Kidney (tissue), 14 donors: Measurements from ENCODE around the gene ECSIT. TPM values are rescaled to one million over a fixed set of nuclear protein-coding genes. Genes with fewer than 3 reads are reported as not detected.

ENCODE experiments used
- DNase-seq, 5 donors: peaks; one replicate each; pipeline ENCODE4 v3.0.0-alpha.2; 2013 to 2020
- FAIRE-seq: peaks from 2 replicates; lab custom pipeline; 2012; peaks lifted over from hg19 to GRCh38; lab: Jason Lieb, UNC
- H3K27ac ChIP-seq, 2 donors: one replicate each; pipeline ENCODE4 v1.7.0; 2013; ENCODE audit warnings: low read depth in 2 of 2, low read length in 2 of 2, inconsistent platforms in 1 of 2
- H3K27me3 ChIP-seq: one replicate; pipeline ENCODE4 v1.7.1; 2013; ENCODE audit warnings: low read length, inconsistent platforms; ENCODE audit not compliant: control insufficient read depth, insufficient read depth
- H3K36me3 ChIP-seq, 3 donors: one replicate each; pipeline versions ENCODE4 v1.7.0 to v1.7.1; 2013; ENCODE audit warnings: low read length in 3 of 3, control low read depth in 1 of 3, inconsistent platforms in 1 of 3; ENCODE audit not compliant: insufficient read depth in 3 of 3, control insufficient read depth in 2 of 3
- H3K4me1 ChIP-seq, 3 donors: one replicate each; pipeline versions ENCODE4 v1.7.0 to v1.7.1; 2013; ENCODE audit warnings: low read length in 3 of 3, inconsistent platforms in 1 of 3, low read depth in 1 of 3; ENCODE audit not compliant: control insufficient read depth in 2 of 3, insufficient read depth in 2 of 3
- H3K4me3 ChIP-seq, 3 donors: one replicate each; pipeline versions ENCODE4 v1.7.0 to v1.8.1; 2013; ENCODE audit warnings: low read length in 3 of 3, control low read depth in 1 of 3, inconsistent platforms in 1 of 3
- H3K9ac ChIP-seq, 3 donors: one replicate each; pipeline versions ENCODE4 v1.7.0 to v1.7.1; 2013; ENCODE audit warnings: low read length in 3 of 3, control low read depth in 1 of 3, inconsistent platforms in 1 of 3
- H3K9me3 ChIP-seq, 3 donors: one replicate each; pipeline versions ENCODE4 v1.7.0 to v1.7.1; 2013; ENCODE audit warnings: low read length in 3 of 3, control low read depth in 1 of 3, inconsistent platforms in 1 of 3; ENCODE audit not compliant: control insufficient read depth in 2 of 3, insufficient read depth in 1 of 3
- CTCF ChIP-seq: IDR thresholded peaks from 3 replicates; pipeline ENCODE4 v1.5.1; 2012; ENCODE audit warnings: mild to moderate bottlenecking, moderate library complexity, borderline replicate concordance; ENCODE audit not compliant: insufficient read depth; ENCODE audit errors: extremely low read depth
- intact Hi-C: fragments of 100-400 bp; cut with DNase I; formaldehyde crosslinking; loops from one replicate; pipeline ENCODE4 v1.11.1; 2022
- microRNA-seq: library from miRNA; unstranded; fragments of <30 nt; microRNA quantifications from one replicate; pipeline ENCODE4 v1.2.0, GENCODE V29; 2020
- polyA plus RNA-seq: library from polyadenylated mRNA; stranded (reverse); fragments of 350-450 nt; fragmentation: Illumina TruSeq; extraction: RNeasy Lipid Tissue Mini Kit (QIAGEN cat#74804); gene quantifications from one replicate; pipeline ENCODE4 v1.2.3, GENCODE V29; 2014; ENCODE audit warnings: low read depth, low replicate concordance; ENCODE audit not compliant: insufficient read depth
- total RNA-seq: library from RNA; stranded (reverse); fragmentation: NEBNext Ultra II Directional; extraction: Animal tissue kit (Norgen Biotek cat#: 25700); gene quantifications from one replicate; pipeline ENCODE4 v1.2.1, GENCODE V29; 2021
- donor health status: control.
- donor health status: control.
- donor health status: control.
- donor health status: control.
- donor health status: control.
- donor health status: DM: yes; HTN: yes; CAD: no.
- donor health status: Normal renal cell carcinoma (clear cell type).

The ECSIT gene
- total and polyA plus RNA-seq, 2 donors from 2014 or later, result 33.8 to 83.4 TPM

GRCh38 chr19:11457831-11458230 lies 71.1 kb downstream of the ECSIT start:
- no peaks in the 10 kb centered on the region for H3K36me3 ChIP-seq
- no peaks in the 10 kb centered on the region for H3K27me3 ChIP-seq
- H3K4me1 ChIP-seq, result no peaks in the 10 kb centered on the region
- FAIRE-seq (no peak), DNase-seq (no peak)
- TF ChIP-seq CTCF, result no peak
- intact Hi-C loops, result no loop called here
- H3K9ac ChIP-seq, result no peak overlapping the region
- no peak overlapping the region for H3K4me3 ChIP-seq
- H3K9me3 ChIP-seq, result no peaks in the 10 kb centered on the region
- no peak overlapping the region for H3K27ac ChIP-seq

- H3K9ac ChIP-seq, result no peak overlapping the region
- DNase-seq (peak in 3 of 5 donors; percentile 67 to 76 (median 68)), FAIRE-seq (no peak)
- no peaks in the 10 kb centered on the region for H3K9me3 ChIP-seq
- H3K27ac ChIP-seq, result no peak overlapping the region
- no peaks in the 10 kb centered on the region for H3K27me3 ChIP-seq
- intact Hi-C loops, result no loop called here
- H3K4me3 ChIP-seq, result no peak overlapping the region
- H3K4me1 ChIP-seq, result no peaks in the 10 kb centered on the region
- TF ChIP-seq CTCF, result no peak
- H3K36me3 ChIP-seq, result no peaks in the 10 kb centered on the region
These were observed 71.8 kb downstream of the ECSIT start for GRCh38 chr19:11457115-11457514.

GRCh38 chr19:11456659-11457058 lies 72.3 kb downstream of the ECSIT start:
- intact Hi-C loops, result no loop called here
- FAIRE-seq (no peak), DNase-seq (no peak)
- Histone ChIP-seq H3K4me1 (no peaks in the 10 kb centered on the region), H3K9me3 (no peaks in the 10 kb centered on the region), H3K9ac (no peak overlapping the region), H3K4me3 (no peak overlapping the region), H3K27me3 (no peaks in the 10 kb centered on the region), H3K27ac (no peak overlapping the region), H3K36me3 (no peaks in the 10 kb centered on the region)
- no peak for TF ChIP-seq CTCF

Small RNA genes lying within 50 kb of the gene (microRNA-seq; reads per million reads assigned to microRNA genes)
- not detected for gene MIR7974

Other genes starting within 250 kb of the ECSIT start
- gene TSPAN16, start 233.0 kb downstream of the ECSIT start, total RNA-seq, result not detected
- gene TSPAN16, start 233.0 kb downstream of the ECSIT start, polyA plus RNA-seq, result not detected
- gene RAB3D, start 189.5 kb downstream of the ECSIT start, total RNA-seq, result 80.4 TPM
- gene RAB3D, start 189.5 kb downstream of the ECSIT start, polyA plus RNA-seq, result 8.3 TPM
- gene TMEM205, start 182.9 kb downstream of the ECSIT start, total RNA-seq, result 150 TPM
- 417 TPM for gene TMEM205, start 182.9 kb downstream of the ECSIT start, polyA plus RNA-seq
- 28.9 TPM for gene CCDC159, start 182.6 kb downstream of the ECSIT start, total RNA-seq
- gene CCDC159, start 182.6 kb downstream of the ECSIT start, polyA plus RNA-seq, result 50.7 TPM
- gene PLPPR2, start 173.7 kb downstream of the ECSIT start, total RNA-seq, result 22.5 TPM
- gene PLPPR2, start 173.7 kb downstream of the ECSIT start, polyA plus RNA-seq, result 11.7 TPM
- 4.1 TPM for gene SWSAP1, start 154.5 kb downstream of the ECSIT start, total RNA-seq
- gene SWSAP1, start 154.5 kb downstream of the ECSIT start, polyA plus RNA-seq, result 6.2 TPM
- gene EPOR, start 144.8 kb downstream of the ECSIT start, total RNA-seq, result 23.6 TPM
- gene EPOR, start 144.8 kb downstream of the ECSIT start, polyA plus RNA-seq, result 20.4 TPM
- 126 TPM for gene RGL3, start 109.8 kb downstream of the ECSIT start, total RNA-seq
- 56.9 TPM for gene RGL3, start 109.8 kb downstream of the ECSIT start, polyA plus RNA-seq
- gene ODAD3, start 94.0 kb downstream of the ECSIT start, total RNA-seq, result 1.5 TPM
- gene ODAD3, start 94.0 kb downstream of the ECSIT start, polyA plus RNA-seq, result 7.1 TPM
- 278 TPM for gene PRKCSH, start 93.5 kb downstream of the ECSIT start, total RNA-seq
- 182 TPM for gene PRKCSH, start 93.5 kb downstream of the ECSIT start, polyA plus RNA-seq
- 0.22 TPM for gene ELAVL3, start 48.1 kb downstream of the ECSIT start, total RNA-seq
- gene ELAVL3, start 48.1 kb downstream of the ECSIT start, polyA plus RNA-seq, result not detected
- gene ZNF653, start 23.3 kb downstream of the ECSIT start, total RNA-seq, result 11.5 TPM
- gene ZNF653, start 23.3 kb downstream of the ECSIT start, polyA plus RNA-seq, result 10.8 TPM
- 47.8 TPM for gene CNN1, start 9.7 kb upstream of the ECSIT start, total RNA-seq
- 42.2 TPM for gene CNN1, start 9.7 kb upstream of the ECSIT start, polyA plus RNA-seq
- 47.5 TPM for gene ELOF1, start 30.1 kb upstream of the ECSIT start, total RNA-seq
- 72.4 TPM for gene ELOF1, start 30.1 kb upstream of the ECSIT start, polyA plus RNA-seq
- gene ACP5, start 48.5 kb upstream of the ECSIT start, total RNA-seq, result 13.8 TPM
- 93.3 TPM for gene ACP5, start 48.5 kb upstream of the ECSIT start, polyA plus RNA-seq
- 20.8 TPM for gene ZNF627, start 68.3 kb upstream of the ECSIT start, total RNA-seq
- gene ZNF627, start 68.3 kb upstream of the ECSIT start, polyA plus RNA-seq, result 8.4 TPM
- 12.5 TPM for gene ZNF823, start 209.8 kb upstream of the ECSIT start, total RNA-seq
- gene ZNF823, start 209.8 kb upstream of the ECSIT start, polyA plus RNA-seq, result 5.6 TPM
- 19.3 TPM for gene ZNF441, start 237.9 kb upstream of the ECSIT start, total RNA-seq
- 4.4 TPM for gene ZNF441, start 237.9 kb upstream of the ECSIT start, polyA plus RNA-seq